Smooth muscle cell (in vitro differentiated cells): ENCODE data around the gene CHST11. TPM values are rescaled to one million over a fixed set of nuclear protein-coding genes. Genes with fewer than 3 reads are reported as not detected.
"Not testable (repeated sequence)": the region's sequence is repeated elsewhere in the genome, so short reads cannot be mapped to it uniquely, and the experiment has no call there.

Experiments used
- DNase-seq: peaks from one replicate; lab custom pipeline; 2025; ENCODE audit not compliant: unreplicated experiment; lab: John Stamatoyannopoulos, UW
- H2AFZ ChIP-seq: fragments of 200-600 bp; sonication (generic); 2 replicates; pipeline ENCODE4 v1.6.0; 2016; ENCODE audit warnings: antibody characterized with exemption, low read depth, mild to moderate bottlenecking
- H3F3A ChIP-seq: fragments of 200-600 bp; sonication (generic); 2 replicates; pipeline ENCODE4 v1.6.0; 2017; ENCODE audit warnings: antibody characterized with exemption, low read depth
- H3K27ac ChIP-seq: fragments of 200-600 bp; sonication (generic); 2 replicates; pipeline ENCODE4 v1.5.1; 2016; ENCODE audit warnings: low read depth, mild to moderate bottlenecking
- H3K27me3 ChIP-seq: fragments of 200-600 bp; sonication (generic); 2 replicates; pipeline ENCODE4 v1.6.1; 2016; ENCODE audit warnings: low read depth, mild to moderate bottlenecking
- H3K36me3 ChIP-seq: fragments of 200-600 bp; sonication (generic); 2 replicates; pipeline ENCODE4 v1.5.1; 2016; ENCODE audit warnings: low read depth
- H3K4me1 ChIP-seq: fragments of 200-600 bp; sonication (generic); 2 replicates; pipeline ENCODE4 v1.5.1; 2016; ENCODE audit warnings: low read depth
- H3K4me2 ChIP-seq: fragments of 200-600 bp; sonication (generic); 2 replicates; pipeline ENCODE4 v1.6.0; 2016; ENCODE audit warnings: mild to moderate bottlenecking
- H3K4me3 ChIP-seq: fragments of 200-600 bp; sonication (generic); 2 replicates; pipeline ENCODE4 v1.5.1; 2016; ENCODE audit warnings: mild to moderate bottlenecking
- H3K79me2 ChIP-seq: fragments of 200-600 bp; sonication (generic); 2 replicates; pipeline ENCODE4 v1.6.0; 2016; ENCODE audit warnings: low read depth, mild to moderate bottlenecking
- H3K9ac ChIP-seq: fragments of 200-600 bp; sonication (generic); 2 replicates; pipeline ENCODE4 v1.6.0; 2016; ENCODE audit warnings: low read depth
- H3K9me3 ChIP-seq: fragments of 200-600 bp; sonication (generic); replicated peaks from 2 replicates; pipeline ENCODE4 v1.5.1; 2016; ENCODE audit warnings: low read depth
- H4K20me1 ChIP-seq: fragments of 200-600 bp; sonication (generic); 2 replicates; pipeline ENCODE4 v1.6.0; 2016; ENCODE audit warnings: low read depth
- WGBS: methylation state at CpG from one replicate; pipeline ENCODE4 v1.1.7; 2016; ENCODE audit warnings: low lambda C conversion rate; 5-methylcytosine and 5-hydroxymethylcytosine counted together
- polyA plus RNA-seq: library from polyadenylated mRNA; unstranded; fragments of >200 nt; fragmentation: Nextera tagmentation; extraction: Ambion mirVana; gene quantifications from 2 replicates; pipeline ENCODE4 v1.2.1, GENCODE V29; 2016
- total RNA-seq: library from RNA; depleted of rRNA; stranded (reverse); fragments of >200 nt; gene quantifications from 2 replicates; pipeline ENCODE4 v1.2.3, GENCODE V29; 2014
- TF ChIP-seq, protein P1 (sequence below): fragments of 200-600 bp; sonication (generic); IDR thresholded peaks from 2 replicates; pipeline ENCODE4 v1.5.1; 2017; ENCODE audit warnings: borderline replicate concordance, mild to moderate bottlenecking, antibody characterized with exemption; ENCODE audit not compliant: insufficient read depth, poor library complexity, severe bottlenecking

CHST11 gene
- total and polyA plus RNA-seq, 2 experiments from 2014 or later, result 6.9 to 10.2 TPM

DNA sequence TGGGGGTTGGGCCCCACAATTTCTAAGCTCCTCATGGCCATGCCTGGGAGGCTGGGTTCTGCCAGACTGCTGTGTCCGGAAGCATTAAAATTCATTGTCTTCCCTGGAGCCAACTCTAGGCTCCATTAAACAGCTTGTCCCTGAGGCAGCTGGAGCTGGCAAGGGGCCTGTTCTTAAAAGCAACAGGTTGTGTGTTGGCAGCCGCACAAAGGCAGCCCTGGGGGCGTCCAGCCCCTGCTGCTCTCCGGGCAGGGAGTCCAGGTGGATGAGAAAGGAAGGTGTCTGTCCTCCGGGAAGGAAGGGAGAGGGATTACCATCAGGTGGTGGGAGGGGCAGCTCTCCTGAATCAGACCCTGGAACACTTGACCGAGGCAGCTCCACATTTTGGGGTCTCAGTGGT, 98.9 kb downstream of the CHST11 start:
- no peak overlapping the region for H2AFZ ChIP-seq
- WGBS, result 74% methylated on average over 6 of the region's 6 CpGs
- H3K4me2 ChIP-seq, result no peak overlapping the region
- no peaks in the 10 kb centered on the region for H3K36me3 ChIP-seq
- no peak overlapping the region for H3K4me3 ChIP-seq
- DNase-seq, result no peak
- H3K4me1 ChIP-seq, result no peaks in the 10 kb centered on the region
- no peak overlapping the region for H3K9ac ChIP-seq
- no peaks in the 10 kb centered on the region for H3K9me3 ChIP-seq
- H3F3A ChIP-seq, result no peaks in the 10 kb centered on the region
- H3K27ac ChIP-seq, result no peak overlapping the region
- H3K27me3 ChIP-seq, result no peaks in the 10 kb centered on the region
- H3K79me2 ChIP-seq, result no peaks in the 10 kb centered on the region
- peaks cover 9% of the 10 kb centered on the region for H4K20me1 ChIP-seq
- TF ChIP-seq, protein P1, sequence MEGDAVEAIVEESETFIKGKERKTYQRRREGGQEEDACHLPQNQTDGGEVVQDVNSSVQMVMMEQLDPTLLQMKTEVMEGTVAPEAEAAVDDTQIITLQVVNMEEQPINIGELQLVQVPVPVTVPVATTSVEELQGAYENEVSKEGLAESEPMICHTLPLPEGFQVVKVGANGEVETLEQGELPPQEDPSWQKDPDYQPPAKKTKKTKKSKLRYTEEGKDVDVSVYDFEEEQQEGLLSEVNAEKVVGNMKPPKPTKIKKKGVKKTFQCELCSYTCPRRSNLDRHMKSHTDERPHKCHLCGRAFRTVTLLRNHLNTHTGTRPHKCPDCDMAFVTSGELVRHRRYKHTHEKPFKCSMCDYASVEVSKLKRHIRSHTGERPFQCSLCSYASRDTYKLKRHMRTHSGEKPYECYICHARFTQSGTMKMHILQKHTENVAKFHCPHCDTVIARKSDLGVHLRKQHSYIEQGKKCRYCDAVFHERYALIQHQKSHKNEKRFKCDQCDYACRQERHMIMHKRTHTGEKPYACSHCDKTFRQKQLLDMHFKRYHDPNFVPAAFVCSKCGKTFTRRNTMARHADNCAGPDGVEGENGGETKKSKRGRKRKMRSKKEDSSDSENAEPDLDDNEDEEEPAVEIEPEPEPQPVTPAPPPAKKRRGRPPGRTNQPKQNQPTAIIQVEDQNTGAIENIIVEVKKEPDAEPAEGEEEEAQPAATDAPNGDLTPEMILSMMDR, result no peak

DNA sequence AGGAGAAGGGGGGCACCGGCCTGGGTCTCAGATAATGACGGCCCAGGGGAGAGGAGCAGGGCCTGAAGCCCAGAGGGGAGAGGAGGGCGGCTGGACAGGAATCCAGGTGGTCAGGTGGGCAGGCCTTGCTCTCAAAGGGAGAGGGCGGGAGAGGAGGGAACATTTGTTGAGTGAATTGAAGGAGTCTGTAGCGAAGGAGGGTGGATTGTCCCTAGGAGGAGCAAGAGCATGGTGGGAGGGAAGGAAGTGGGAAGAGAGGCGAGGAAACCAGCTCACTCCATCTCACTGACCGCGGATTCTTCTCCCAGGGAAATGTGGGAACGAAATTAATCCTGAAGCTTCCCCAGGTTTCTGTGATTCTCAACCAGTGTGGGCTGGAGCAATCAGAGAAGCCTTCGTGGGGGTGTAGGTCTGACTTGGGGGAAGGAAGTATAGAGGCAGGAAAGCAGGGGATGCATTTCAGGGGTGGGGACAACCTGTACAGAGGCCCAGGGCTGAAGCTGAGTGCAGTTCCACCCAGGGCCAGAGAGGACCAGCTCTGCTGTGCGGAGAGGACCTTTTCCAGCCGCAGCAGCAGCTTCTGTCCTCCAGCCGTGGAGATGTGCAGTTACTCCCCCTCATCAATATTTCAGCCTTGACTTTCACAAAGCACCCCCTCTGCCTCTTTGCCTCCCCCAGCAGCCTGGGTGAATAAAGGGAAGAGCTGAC, 100.9 kb downstream of the CHST11 start:
- H4K20me1 ChIP-seq, result peaks cover 10% of the 10 kb centered on the region
- no peaks in the 10 kb centered on the region for H3F3A ChIP-seq
- no peak overlapping the region for H2AFZ ChIP-seq
- no peaks in the 10 kb centered on the region for H3K9me3 ChIP-seq
- H3K36me3 ChIP-seq, result no peaks in the 10 kb centered on the region
- H3K79me2 ChIP-seq, result no peaks in the 10 kb centered on the region
- H3K9ac ChIP-seq, result no peak overlapping the region
- no peaks in the 10 kb centered on the region for H3K27me3 ChIP-seq
- H3K27ac ChIP-seq, result no peak overlapping the region
- H3K4me2 ChIP-seq, result no peak overlapping the region
- no peak for DNase-seq
- TF ChIP-seq, protein P1, result no peak
- H3K4me3 ChIP-seq, result no peak overlapping the region
- WGBS, result 96% methylated on average over 10 of the region's 13 CpGs
- no peaks in the 10 kb centered on the region for H3K4me1 ChIP-seq

DNA sequence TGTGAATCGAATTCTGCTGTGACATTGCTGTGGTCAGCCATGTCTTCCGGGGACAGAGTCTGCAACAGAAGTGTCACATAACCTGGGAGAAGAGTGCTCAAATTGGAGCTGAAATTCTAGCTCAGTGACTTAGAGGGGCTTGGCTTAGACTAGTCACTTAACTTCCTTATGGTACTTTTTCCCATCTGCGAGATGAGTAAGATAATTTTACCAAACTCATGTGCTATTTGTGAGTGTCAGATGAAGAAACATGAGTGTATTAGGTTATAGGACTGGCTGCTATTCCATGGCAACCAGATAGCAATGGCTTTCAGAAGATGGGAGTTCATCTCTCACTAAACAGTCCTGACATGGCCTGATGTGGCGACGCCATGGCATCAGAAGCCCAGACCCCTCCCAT, 104.1 kb downstream of the CHST11 start:
- H3K4me3 ChIP-seq, result no peak overlapping the region
- peaks cover 8% of the 10 kb centered on the region for H3K79me2 ChIP-seq
- TF ChIP-seq, protein P1, result no peak
- H3K36me3 ChIP-seq, result no peaks in the 10 kb centered on the region
- H4K20me1 ChIP-seq, result peaks cover 15% of the 10 kb centered on the region
- H3K4me2 ChIP-seq, result no peak overlapping the region
- H3K9ac ChIP-seq, result no peak overlapping the region
- no peaks in the 10 kb centered on the region for H3F3A ChIP-seq
- H3K27ac ChIP-seq, result no peak overlapping the region
- H3K9me3 ChIP-seq, result no peaks in the 10 kb centered on the region
- H3K27me3 ChIP-seq, result no peaks in the 10 kb centered on the region
- DNase-seq, result no peak
- WGBS, result 97% methylated on average over 5 of the region's 5 CpGs
- no peaks in the 10 kb centered on the region for H3K4me1 ChIP-seq
- H2AFZ ChIP-seq, result no peak overlapping the region

DNA sequence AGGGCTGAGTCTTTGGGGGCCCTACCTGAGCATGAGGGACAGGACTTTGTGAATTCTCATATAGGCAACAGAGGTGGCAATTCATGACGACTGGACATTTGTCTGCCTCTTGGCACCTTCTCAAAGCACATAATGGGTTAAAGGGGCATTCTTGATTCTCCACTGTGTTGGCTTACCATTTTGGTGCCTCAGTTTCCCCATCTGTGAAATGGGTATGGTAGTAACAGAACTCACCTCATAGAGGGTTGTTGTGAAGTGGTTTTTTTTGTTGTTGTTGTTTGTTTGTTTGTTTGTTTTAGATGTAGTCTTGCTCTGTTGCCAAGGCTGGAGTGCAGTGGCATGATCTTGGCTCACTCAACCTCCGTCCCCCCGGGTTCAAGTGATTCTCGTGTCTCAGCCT, 106.0 kb downstream of the CHST11 start:
- WGBS, result 96% methylated on average over 4 of the region's 4 CpGs
- no peak for DNase-seq
- Histone ChIP-seq H4K20me1 (peaks cover 6% of the 10 kb centered on the region), H3K4me1 (no peaks in the 10 kb centered on the region), H3K4me2 (no peak overlapping the region), H2AFZ (no peak overlapping the region), H3K9me3 (no peaks in the 10 kb centered on the region), H3K4me3 (no peak overlapping the region), H3K27ac (no peak overlapping the region), H3K36me3 (no peaks in the 10 kb centered on the region), H3K9ac (no peak overlapping the region), H3F3A (no peaks in the 10 kb centered on the region), H3K27me3 (no peaks in the 10 kb centered on the region), H3K79me2 (peaks cover 8% of the 10 kb centered on the region)
- TF ChIP-seq, protein P1, result no peak

DNA sequence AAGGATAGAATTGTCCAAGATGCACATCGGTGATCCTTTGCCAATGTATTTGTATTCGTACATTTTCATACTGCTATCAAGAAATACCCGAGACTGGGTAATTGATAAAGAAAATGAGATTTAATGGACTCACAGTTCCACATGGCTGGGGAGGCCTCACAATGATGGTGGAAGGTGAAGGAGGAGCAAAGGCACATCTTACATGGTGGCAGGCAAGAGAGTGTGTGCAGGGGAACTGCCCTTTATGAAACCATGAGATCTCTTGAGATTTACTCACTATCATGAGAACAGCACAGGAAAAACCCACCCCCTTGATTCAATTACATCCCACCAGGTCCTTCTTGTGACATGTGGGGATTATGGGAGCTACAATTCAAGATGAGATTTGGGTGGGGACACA, 107.9 kb downstream of the CHST11 start:
- H2AFZ ChIP-seq, H3K9me3 ChIP-seq, H3K79me2 ChIP-seq, H3K27me3 ChIP-seq, H3K4me1 ChIP-seq, H3K4me2 ChIP-seq, H3K4me3 ChIP-seq, H3K36me3 ChIP-seq, DNase-seq, H3K27ac ChIP-seq, H3F3A ChIP-seq, H3K9ac ChIP-seq: not testable (repeated sequence)
- H4K20me1 ChIP-seq, result peaks cover 13% of the 10 kb centered on the region
- 83% methylated on average over 3 of the region's 3 CpGs for WGBS
